Lower lobe of right lung (tissue), 2 donors: ENCODE data around the gene DTD1. TPM values are rescaled to one million over a fixed set of nuclear protein-coding genes. Genes with fewer than 3 reads are reported as not detected.

ENCODE experiments used
- ATAC-seq, 2 donors: fragments of 200-7000 bp; cut with Tn5 transposase; one replicate each; pipeline ENCODE4 v1.9.1; 2020 to 2022; ENCODE audit warnings: mild to moderate bottlenecking in 2 of 2, moderate library complexity in 2 of 2
- DNase-seq: peaks from one replicate; pipeline ENCODE4 v3.0.0-alpha.2; 2020
- H3K27ac ChIP-seq: fragments of 200-600 bp; one replicate; pipeline ENCODE4 v1.8.0; 2022
- H3K27me3 ChIP-seq: fragments of 200-600 bp; one replicate; pipeline ENCODE4 v1.8.0; 2022; ENCODE audit warnings: low read depth
- H3K36me3 ChIP-seq: fragments of 200-600 bp; one replicate; pipeline ENCODE4 v1.8.0; 2022; ENCODE audit warnings: mild to moderate bottlenecking
- H3K4me1 ChIP-seq: fragments of 200-600 bp; one replicate; pipeline ENCODE4 v1.8.0; 2022
- H3K4me3 ChIP-seq: fragments of 200-600 bp; one replicate; pipeline ENCODE4 v1.8.0; 2022; ENCODE audit warnings: mild to moderate bottlenecking
- H3K9me3 ChIP-seq: fragments of 200-600 bp; one replicate; pipeline ENCODE4 v1.8.0; 2022
- intact Hi-C: fragments of 100-400 bp; cut with DNase I; formaldehyde crosslinking; loops from one replicate; pipeline ENCODE4 v1.11.0; 2022
- total RNA-seq: library from RNA; stranded (reverse); fragmentation: NEBNext Ultra II Directional; extraction: Animal tissue kit (Norgen Biotek cat#: 25700); gene quantifications from one replicate; pipeline ENCODE4 v1.2.1, GENCODE V29; 2021
- TF ChIP-seq, protein P1 (sequence below): fragments of 200-600 bp; IDR thresholded peaks from one replicate; pipeline ENCODE4 v1.8.0; 2022; ENCODE audit warnings: antibody characterized with exemption, mild to moderate bottlenecking
- donor health status: DM: no; HTN: yes; CAD: no; lungs with severe emphysema.

Gene DTD1
- total RNA-seq, 1 donor from 2014 or later = 15.7 TPM

DNA sequence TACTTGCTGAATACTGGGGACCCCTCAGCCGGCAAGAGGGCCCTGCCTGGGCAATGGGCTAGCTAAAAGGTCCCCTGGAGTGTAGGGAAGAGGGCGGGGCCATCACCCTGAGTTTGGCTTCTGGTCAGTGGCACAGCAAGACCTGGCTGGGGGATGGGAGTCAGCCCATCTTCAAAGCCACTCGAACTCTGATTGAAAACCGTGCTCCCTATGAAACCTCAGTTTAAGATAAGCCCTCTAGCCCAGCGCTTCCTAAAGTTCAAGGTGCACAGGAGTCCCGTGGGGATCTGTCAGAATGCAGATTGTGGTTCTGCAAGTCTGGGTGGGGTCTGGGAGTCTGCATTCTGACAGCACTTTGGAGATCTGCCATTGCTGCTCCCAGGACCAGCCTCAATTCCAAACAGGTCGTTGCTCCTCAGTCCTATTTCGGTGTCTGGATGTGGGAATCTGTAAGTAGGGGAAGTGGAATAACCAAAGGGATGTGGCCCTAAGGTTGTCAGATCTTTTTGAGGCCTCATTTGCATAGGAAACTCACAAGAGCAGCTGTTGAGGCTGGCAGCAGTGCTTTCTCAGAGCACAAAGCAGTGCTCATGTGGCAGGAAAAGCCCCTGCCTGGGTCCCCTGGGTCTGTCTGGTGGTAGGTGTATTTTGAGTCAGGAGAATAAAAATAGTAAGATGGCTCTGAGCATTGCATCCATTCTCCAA is 140.5 kb downstream of the DTD1 start:
- intact Hi-C loops = no loop called here
- ATAC-seq (no peak), DNase-seq (no peak)
- no peak overlapping the region for H3K4me3 ChIP-seq
- no peaks in the 10 kb centered on the region for H3K27me3 ChIP-seq
- H3K4me1 ChIP-seq = no peaks in the 10 kb centered on the region
- TF ChIP-seq, protein P1, sequence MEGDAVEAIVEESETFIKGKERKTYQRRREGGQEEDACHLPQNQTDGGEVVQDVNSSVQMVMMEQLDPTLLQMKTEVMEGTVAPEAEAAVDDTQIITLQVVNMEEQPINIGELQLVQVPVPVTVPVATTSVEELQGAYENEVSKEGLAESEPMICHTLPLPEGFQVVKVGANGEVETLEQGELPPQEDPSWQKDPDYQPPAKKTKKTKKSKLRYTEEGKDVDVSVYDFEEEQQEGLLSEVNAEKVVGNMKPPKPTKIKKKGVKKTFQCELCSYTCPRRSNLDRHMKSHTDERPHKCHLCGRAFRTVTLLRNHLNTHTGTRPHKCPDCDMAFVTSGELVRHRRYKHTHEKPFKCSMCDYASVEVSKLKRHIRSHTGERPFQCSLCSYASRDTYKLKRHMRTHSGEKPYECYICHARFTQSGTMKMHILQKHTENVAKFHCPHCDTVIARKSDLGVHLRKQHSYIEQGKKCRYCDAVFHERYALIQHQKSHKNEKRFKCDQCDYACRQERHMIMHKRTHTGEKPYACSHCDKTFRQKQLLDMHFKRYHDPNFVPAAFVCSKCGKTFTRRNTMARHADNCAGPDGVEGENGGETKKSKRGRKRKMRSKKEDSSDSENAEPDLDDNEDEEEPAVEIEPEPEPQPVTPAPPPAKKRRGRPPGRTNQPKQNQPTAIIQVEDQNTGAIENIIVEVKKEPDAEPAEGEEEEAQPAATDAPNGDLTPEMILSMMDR = no peak
- H3K36me3 ChIP-seq = no peaks in the 10 kb centered on the region
- no peak overlapping the region for H3K27ac ChIP-seq
- no peaks in the 10 kb centered on the region for H3K9me3 ChIP-seq

DNA sequence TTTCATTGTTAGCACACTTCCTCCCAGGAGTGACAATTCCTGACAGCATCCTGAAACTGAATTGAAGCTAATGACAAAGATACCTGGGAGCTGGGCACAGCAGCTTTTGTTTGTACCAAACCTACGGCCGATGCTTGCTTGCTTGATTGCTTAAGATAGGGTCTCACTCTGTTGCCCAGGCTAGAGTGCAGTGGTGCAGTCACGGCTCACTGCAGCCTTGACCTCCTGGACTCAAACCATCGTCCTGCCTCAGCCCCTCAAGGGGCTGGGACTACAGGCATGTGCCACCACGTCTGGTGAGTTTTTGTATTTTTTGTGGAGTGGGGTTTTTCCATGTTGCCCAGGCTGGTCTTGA is 141.0 kb downstream of the DTD1 start:
- no peak for ATAC-seq
- TF ChIP-seq, protein P1 = no peak

DNA sequence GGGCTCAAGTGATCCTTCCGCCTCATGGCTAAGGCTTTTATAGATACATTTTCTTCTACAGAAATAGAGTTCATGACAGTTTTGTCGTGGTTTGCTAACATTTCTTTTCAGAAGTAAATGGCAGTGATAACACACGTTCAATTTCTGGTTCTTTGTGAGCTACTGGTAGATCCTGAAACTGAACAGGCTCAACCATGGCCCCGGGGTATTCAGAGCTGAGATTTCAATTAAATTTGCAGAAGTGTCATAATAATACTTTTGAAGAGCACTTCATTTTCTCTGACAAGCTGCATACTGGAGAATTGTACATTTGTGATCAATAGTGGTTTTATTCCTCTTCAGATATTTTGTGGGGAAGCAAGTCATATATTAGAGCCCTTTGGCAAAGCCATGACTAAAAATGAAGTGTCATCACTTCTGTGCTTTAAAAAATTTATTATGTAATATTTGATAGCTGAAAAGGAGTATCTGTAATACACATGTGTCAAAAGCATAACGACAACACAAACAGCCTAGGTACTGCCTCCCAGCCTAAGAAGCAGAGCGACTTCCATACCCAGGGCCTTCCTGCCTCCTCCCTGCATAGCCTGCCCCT is 141.5 kb downstream of the DTD1 start:
- intact Hi-C loops = no loop called here
- TF ChIP-seq, protein P1 = no peak

More for the DNA sequence above, 141.0 kb downstream of the DTD1 start:
- no peak overlapping the region for H3K27ac ChIP-seq
- no peak for DNase-seq
- no peak overlapping the region for H3K4me3 ChIP-seq
- H3K4me1 ChIP-seq = no peaks in the 10 kb centered on the region
- no peaks in the 10 kb centered on the region for H3K9me3 ChIP-seq
- H3K36me3 ChIP-seq = no peaks in the 10 kb centered on the region
- H3K27me3 ChIP-seq = no peaks in the 10 kb centered on the region
- intact Hi-C loops = no loop called here

DNA sequence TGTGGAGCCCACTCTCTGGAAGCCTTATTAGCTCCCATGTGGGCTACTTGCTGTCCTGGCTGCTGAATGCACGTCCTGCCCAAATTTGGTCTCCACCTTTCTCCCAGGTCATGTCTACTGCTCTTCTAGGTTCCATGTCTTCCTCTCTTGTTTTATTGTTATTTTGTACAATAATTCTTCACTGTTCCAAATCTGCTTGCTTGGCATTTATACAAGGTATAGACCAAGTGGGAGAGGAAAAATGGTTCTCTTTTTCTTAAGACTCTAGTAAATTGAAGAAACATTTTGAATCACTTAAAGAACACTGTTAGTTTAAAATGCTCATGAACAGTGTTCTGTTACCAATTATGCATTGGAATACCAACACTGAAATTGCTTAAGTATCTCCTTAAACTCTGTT is 144.1 kb downstream of the DTD1 start:
- Histone ChIP-seq H3K36me3 (no peaks in the 10 kb centered on the region), H3K9me3 (no peaks in the 10 kb centered on the region), H3K4me3 (no peak overlapping the region), H3K4me1 (no peaks in the 10 kb centered on the region), H3K27me3 (no peaks in the 10 kb centered on the region), H3K27ac (no peak overlapping the region)
- DNase-seq = no peak
- TF ChIP-seq, protein P1 = no peak
- no peak for ATAC-seq
- intact Hi-C loops = no loop called here

More for the DNA sequence above, 141.5 kb downstream of the DTD1 start:
- H3K4me3 ChIP-seq = no peak overlapping the region
- no peak overlapping the region for H3K27ac ChIP-seq
- no peak for ATAC-seq
- H3K36me3 ChIP-seq = no peaks in the 10 kb centered on the region
- DNase-seq = no peak
- no peaks in the 10 kb centered on the region for H3K9me3 ChIP-seq
- H3K27me3 ChIP-seq = no peaks in the 10 kb centered on the region
- no peaks in the 10 kb centered on the region for H3K4me1 ChIP-seq

DNA sequence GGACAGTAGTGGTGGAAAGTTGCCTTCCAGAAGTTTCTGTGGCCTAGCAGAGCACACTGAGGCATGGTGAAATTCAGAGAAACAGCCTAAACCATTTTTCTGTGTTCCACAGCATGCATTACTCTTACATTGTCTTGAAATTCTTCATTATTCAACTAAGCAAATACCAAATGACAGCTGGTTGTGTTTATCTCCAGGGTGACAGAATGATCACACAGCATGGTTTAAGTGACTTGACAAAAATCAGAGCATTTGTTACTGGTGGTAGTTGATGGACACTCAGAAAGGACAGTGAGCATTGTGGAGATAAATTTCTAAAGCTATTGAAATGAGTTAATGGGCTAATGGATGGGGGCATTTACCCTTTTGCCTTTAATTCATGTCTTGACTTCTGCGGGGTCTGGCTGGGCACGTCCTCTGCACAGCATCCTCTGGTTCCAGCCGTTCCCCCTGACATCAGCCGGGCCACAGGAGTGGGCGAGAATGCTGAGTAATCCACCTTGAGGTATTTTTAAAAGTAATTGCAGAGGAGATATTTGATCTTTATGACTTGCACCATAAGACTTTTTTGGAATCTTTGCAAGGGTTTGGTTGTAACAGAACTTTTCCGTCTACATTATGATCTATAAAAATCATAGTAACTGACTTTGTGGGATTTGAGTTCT is 146.8 kb downstream of the DTD1 start:
- Histone ChIP-seq H3K36me3 (no peaks in the 10 kb centered on the region), H3K9me3 (no peaks in the 10 kb centered on the region), H3K4me3 (no peak overlapping the region), H3K27ac (no peak overlapping the region), H3K27me3 (no peaks in the 10 kb centered on the region), H3K4me1 (no peaks in the 10 kb centered on the region)
- no peak for DNase-seq
- TF ChIP-seq, protein P1 = no peak
- no peak for ATAC-seq
- intact Hi-C loops = no loop called here
